Adrenal gland (tissue), 12 donors: Measurements from ENCODE around the gene HDAC4. TPM values are rescaled to one million over a fixed set of nuclear protein-coding genes. Genes with fewer than 3 reads are reported as not detected.

Experiments
- DNase-seq, 7 donors: peaks; one replicate each; pipeline ENCODE4 v3.0.0-alpha.2; 2019 to 2020
- H3K27ac ChIP-seq, 5 donors: fragments of 200-600 bp; sonication (generic) in 4 of 5; 1 replicate in 3 of 5; 2 replicates in 2 of 5; pipeline versions ENCODE4 v1.5.1 to v1.8.0; 2016 to 2020; ENCODE audit warnings: mild to moderate bottlenecking in 1 of 5
- H3K27me3 ChIP-seq: fragments of 200-600 bp; 2 replicates; pipeline ENCODE4 v1.8.0; 2021
- H3K36me3 ChIP-seq, 2 donors: fragments of 200-600 bp; replicated peaks in 1 of 2; 1 replicate in 1 of 2; 2 replicates in 1 of 2; pipeline versions ENCODE4 v1.5.1 to v1.8.0; 2018 to 2022
- H3K4me1 ChIP-seq, 2 donors: fragments of 200-600 bp; replicated peaks in 1 of 2; 1 replicate in 1 of 2; 2 replicates in 1 of 2; pipeline versions ENCODE4 v1.5.1 to v1.8.0; 2018 to 2021
- H3K4me3 ChIP-seq, 4 donors: fragments of 200-600 bp; sonication (generic) in 3 of 4; one replicate each; pipeline ENCODE4 v1.5.1; 2016 to 2018
- H3K9me3 ChIP-seq, 3 donors: fragments of 200-600 bp; sonication (generic) in 1 of 3; replicated peaks in 1 of 3; 1 replicate in 2 of 3; 2 replicates in 1 of 3; pipeline versions ENCODE4 v1.5.1 to v1.8.0; 2016 to 2021
- POLR2A ChIP-seq, 2 donors: fragments of 450-650 bp; IDR thresholded peaks; one replicate each; pipeline ENCODE4 v1.6.1; 2017; ENCODE audit warnings: antibody characterized with exemption in 2 of 2, mild to moderate bottlenecking in 2 of 2, moderate library complexity in 1 of 2
- WGBS, 4 donors: extraction: QIAGEN DNeasy Blood & Tissue Kit in 2 of 4; methylation state at CpG; one replicate each; pipeline versions ENCODE4 v1.1.5 to v1.1.7; 2013 to 2017; 5-methylcytosine and 5-hydroxymethylcytosine counted together
- intact Hi-C, 2 donors: fragments of 100-400 bp; cut with DNase I; formaldehyde crosslinking; loops; one replicate each; pipeline versions ENCODE4 v1.14.1 to v1.15.0; 2022 to 2023
- polyA plus RNA-seq, 3 donors: library from polyadenylated mRNA; stranded (reverse); fragments of 200-250 nt in 2 of 3; fragments of 350-450 nt in 1 of 3; fragmentation: Illumina TruSeq in 1 of 3; extraction: RNeasy Lipid Tissue Mini Kit (QIAGEN cat#74804) in 1 of 3; gene quantifications; one replicate each; pipeline ENCODE4 v1.2.3, GENCODE V29; 2013 to 2014
- total RNA-seq, 9 donors: library from RNA; depleted of rRNA in 4 of 9; stranded (reverse); fragments of >200 nt in 4 of 9; fragments of 120-200 nt in 1 of 9; fragmentation: NEBNext Ultra II Directional in 1 of 9; extraction: Animal tissue kit (Norgen Biotek cat#: 25700) in 1 of 9; gene quantifications; one replicate each; pipeline versions ENCODE4 v1.1.0 to v1.2.4, GENCODE V29; 2013 to 2023
- TF ChIP-seq, protein P1 (sequence below), 6 experiments: fragments of 450-650 bp in 4 of 6; fragments of 200-600 bp in 2 of 6; sonication (generic) in 1 of 6; IDR thresholded peaks; 1 replicate in 5 of 6; 2 replicates in 1 of 6; pipeline versions ENCODE4 v1.5.1 to v1.8.0; 2016 to 2021; ENCODE audit warnings: antibody characterized with exemption in 6 of 6, mild to moderate bottlenecking in 2 of 6, moderate library complexity in 1 of 6
- donor health status: healthy with polysubstance abuse.
- donor health status: Bipolar disorder and iron deficiency.
- donor health status: DM: yes; HTN: yes; CAD: no.
- donor health status: DM: no; HTN: no; CAD: no.
- donor health status: DM: no; HTN: no; CAD: no.
- donor health status: DM: yes; HTN: yes; CAD: no.

Gene HDAC4
- total and polyA plus RNA-seq, 12 donors = 8.3 to 88.9 (median 28.7) TPM

DNA sequence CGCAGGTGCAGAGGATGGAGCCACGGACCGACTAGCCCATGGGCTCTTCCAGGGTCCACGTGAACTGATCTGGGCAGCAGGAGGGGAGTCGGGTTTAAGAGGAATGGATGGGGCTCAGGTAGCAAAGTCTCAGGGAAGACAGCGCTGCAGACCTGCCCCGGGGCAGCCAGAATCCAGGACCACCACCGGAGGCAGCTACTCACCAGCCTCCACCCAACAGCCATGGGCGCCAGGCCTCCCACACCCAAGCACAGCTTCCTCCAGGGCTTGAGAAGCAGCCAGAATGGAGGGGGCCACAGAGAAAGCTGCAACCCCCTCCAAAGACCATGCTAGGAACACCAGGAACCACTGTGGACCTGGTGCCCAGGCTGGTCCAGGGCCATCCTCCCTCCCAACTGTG lies 388.6 kb downstream of the HDAC4 start:
- intact Hi-C loops = no loop called here
- Histone ChIP-seq H3K27me3 (no peaks in the 10 kb centered on the region), H3K27ac (no peak overlapping the region), H3K4me3 (no peak overlapping the region), H3K9me3 (no peaks in the 10 kb centered on the region), H3K4me1 (no peaks in the 10 kb centered on the region), H3K36me3 (no peaks in the 10 kb centered on the region)
- 71 to 90% (median 86%) methylated on average over 7 to 9 of the region's 9 CpGs for WGBS, 4 donors
- peak in 1 of 7 donors; percentile 5 for DNase-seq
- no peak for TF ChIP-seq POLR2A (IDR thresholded peaks at IDR 0.05)
- TF ChIP-seq, protein P1, sequence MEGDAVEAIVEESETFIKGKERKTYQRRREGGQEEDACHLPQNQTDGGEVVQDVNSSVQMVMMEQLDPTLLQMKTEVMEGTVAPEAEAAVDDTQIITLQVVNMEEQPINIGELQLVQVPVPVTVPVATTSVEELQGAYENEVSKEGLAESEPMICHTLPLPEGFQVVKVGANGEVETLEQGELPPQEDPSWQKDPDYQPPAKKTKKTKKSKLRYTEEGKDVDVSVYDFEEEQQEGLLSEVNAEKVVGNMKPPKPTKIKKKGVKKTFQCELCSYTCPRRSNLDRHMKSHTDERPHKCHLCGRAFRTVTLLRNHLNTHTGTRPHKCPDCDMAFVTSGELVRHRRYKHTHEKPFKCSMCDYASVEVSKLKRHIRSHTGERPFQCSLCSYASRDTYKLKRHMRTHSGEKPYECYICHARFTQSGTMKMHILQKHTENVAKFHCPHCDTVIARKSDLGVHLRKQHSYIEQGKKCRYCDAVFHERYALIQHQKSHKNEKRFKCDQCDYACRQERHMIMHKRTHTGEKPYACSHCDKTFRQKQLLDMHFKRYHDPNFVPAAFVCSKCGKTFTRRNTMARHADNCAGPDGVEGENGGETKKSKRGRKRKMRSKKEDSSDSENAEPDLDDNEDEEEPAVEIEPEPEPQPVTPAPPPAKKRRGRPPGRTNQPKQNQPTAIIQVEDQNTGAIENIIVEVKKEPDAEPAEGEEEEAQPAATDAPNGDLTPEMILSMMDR (IDR thresholded peaks at IDR 0.05) = no peak

DNA sequence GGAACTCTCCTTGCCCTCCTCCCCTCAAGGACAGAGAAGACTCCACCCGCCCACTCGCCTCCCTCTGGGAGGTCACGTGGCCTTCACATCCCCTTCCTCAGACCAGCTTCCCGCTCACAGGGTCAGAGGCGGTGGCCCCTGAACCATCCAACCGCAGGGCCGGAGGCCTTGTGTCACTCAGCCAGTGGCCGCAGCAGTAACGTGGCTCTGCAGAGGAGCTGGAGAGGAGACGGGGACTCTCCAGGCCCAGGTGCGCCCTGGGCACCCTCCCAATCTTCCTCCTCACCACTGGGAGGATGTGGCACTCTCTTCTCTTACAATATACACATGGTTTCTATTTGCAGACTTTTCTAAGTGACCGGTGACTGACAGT lies 391.2 kb downstream of the HDAC4 start:
- Histone ChIP-seq H3K4me3 (no peak overlapping the region), H3K27ac (no peak overlapping the region), H3K36me3 (no peaks in the 10 kb centered on the region), H3K27me3 (no peaks in the 10 kb centered on the region), H3K9me3 (no peaks in the 10 kb centered on the region), H3K4me1 (no peaks in the 10 kb centered on the region)
- 69 to 83% (median 73%) methylated on average over 8 to 12 of the region's 12 CpGs for WGBS, 4 donors
- intact Hi-C loops = no loop called here
- TF ChIP-seq, protein P1 (IDR thresholded peaks at IDR 0.05) = no peak
- TF ChIP-seq POLR2A (IDR thresholded peaks at IDR 0.05) = no peak
- DNase-seq = no peak

DNA sequence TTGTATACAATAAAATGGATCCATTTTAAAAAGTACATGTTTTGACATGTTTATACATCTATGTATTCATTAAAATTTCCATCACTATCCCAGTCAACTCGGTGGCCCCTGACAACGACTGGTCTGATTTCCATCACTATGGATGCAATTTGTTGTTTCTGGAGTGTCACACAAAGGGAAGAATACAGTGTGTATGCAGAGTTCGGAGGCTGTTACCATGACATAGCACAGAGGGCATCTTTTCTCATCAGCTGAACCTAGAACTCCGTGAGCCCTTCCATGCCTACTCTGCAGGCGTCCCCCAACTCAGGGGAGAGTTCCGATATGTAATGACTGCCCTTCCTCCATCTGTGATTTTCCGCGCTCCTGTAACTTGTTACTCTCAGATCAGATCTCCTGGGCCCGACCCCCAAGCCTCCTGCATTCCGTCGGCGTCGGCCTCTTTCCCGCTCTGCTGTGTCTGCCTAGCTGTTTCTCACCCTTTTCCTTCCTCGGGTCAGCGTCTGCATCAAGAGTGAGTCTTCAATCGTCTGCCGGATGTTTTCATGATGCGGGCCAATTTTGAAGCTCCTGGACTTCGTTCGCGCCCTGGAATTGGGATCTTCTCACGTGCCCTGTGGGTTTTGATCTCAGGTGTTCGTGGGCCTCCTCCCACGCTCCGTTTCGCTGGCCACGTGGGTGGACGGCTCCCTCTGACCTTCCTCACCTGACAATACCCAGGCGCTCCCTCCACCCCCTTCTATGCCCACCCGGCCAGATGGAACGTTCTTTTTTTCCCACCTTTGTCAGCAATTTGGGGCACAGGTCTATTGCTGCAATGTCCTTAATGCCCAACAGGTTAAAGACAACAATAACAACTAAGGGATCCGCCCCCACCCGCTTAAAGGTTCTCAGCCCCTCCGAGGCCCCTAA lies 391.9 kb downstream of the HDAC4 start:
- TF ChIP-seq, protein P1 (IDR thresholded peaks at IDR 0.05) = no peak
- no peak for TF ChIP-seq POLR2A (IDR thresholded peaks at IDR 0.05)
- Histone ChIP-seq H3K9me3 (no peaks in the 10 kb centered on the region), H3K36me3 (no peaks in the 10 kb centered on the region), H3K4me3 (no peak overlapping the region), H3K4me1 (no peaks in the 10 kb centered on the region), H3K27me3 (no peaks in the 10 kb centered on the region), H3K27ac (no peak overlapping the region)
- DNase-seq = peak in 1 of 7 donors; percentile 8
- WGBS, 4 donors = 81 to 86% (median 83%) methylated on average over 35 of the region's 35 CpGs
- intact Hi-C loops = no loop called here

DNA sequence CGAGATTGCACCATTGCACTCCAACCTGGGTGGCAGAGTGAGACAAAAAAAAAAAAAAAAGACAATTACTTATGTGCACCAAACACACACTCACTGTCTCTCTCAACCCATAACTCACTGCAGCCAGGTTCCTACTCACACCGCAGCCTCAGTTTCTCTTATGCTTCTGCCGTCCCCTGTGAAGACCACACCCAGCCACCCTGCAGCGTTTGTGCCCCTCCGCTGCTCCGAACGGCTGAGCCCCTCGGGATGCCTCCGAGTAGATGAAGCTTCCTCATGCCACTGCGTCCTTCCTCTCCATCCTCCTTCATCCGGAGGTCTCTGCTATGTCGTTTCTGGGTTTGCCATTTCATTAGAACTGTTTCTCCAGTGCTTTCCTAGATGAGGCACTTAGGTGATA lies 392.8 kb downstream of the HDAC4 start:
- H3K27ac ChIP-seq = no peak overlapping the region
- intact Hi-C loops = no loop called here
- H3K27me3 ChIP-seq = no peaks in the 10 kb centered on the region
- TF ChIP-seq, protein P1 (IDR thresholded peaks at IDR 0.05) = no peak
- no peak for TF ChIP-seq POLR2A (IDR thresholded peaks at IDR 0.05)
- WGBS, 4 donors = 81 to 91% (median 88%) methylated on average over 12 of the region's 12 CpGs
- H3K9me3 ChIP-seq = no peaks in the 10 kb centered on the region
- no peak overlapping the region for H3K4me3 ChIP-seq
- DNase-seq = no peak
- H3K36me3 ChIP-seq = no peaks in the 10 kb centered on the region
- H3K4me1 ChIP-seq = no peaks in the 10 kb centered on the region
